H9 (cell line): ENCODE results near the gene PIGS. TPM values are rescaled to one million over a fixed set of nuclear protein-coding genes. Genes with fewer than 3 reads are reported as not detected.

Source experiments
- DNase-seq: peaks from one replicate; pipeline ENCODE4 v3.0.0-alpha.2; 2017
- H2AFZ ChIP-seq: one replicate; pipeline ENCODE4 v1.6.1; 2013; ENCODE audit warnings: mild to moderate bottlenecking, low read length, control low read depth, moderate library complexity
- H2AK5ac ChIP-seq: 2 replicates; pipeline ENCODE4 v1.6.1; 2013; ENCODE audit warnings: low read length, control low read depth, mixed read lengths; ENCODE audit not compliant: insufficient read length
- H2BK120ac ChIP-seq: one replicate; pipeline ENCODE4 v1.6.1; 2013; ENCODE audit warnings: low read depth, mild to moderate bottlenecking, low read length, control low read depth, inconsistent platforms; ENCODE audit not compliant: poor library complexity, severe bottlenecking
- H2BK12ac ChIP-seq: 2 replicates; pipeline ENCODE4 v1.6.1; 2013; ENCODE audit warnings: low read length, control low read depth, mixed read lengths, low read depth; ENCODE audit not compliant: insufficient read length
- H2BK15ac ChIP-seq: 2 replicates; pipeline ENCODE4 v1.6.1; 2013; ENCODE audit warnings: low read depth, low read length, control low read depth
- H2BK20ac ChIP-seq: one replicate; pipeline ENCODE4 v1.6.1; 2013; ENCODE audit warnings: low read depth, mild to moderate bottlenecking, low read length, control low read depth, inconsistent platforms; ENCODE audit not compliant: poor library complexity, severe bottlenecking
- H2BK5ac ChIP-seq: 2 replicates; pipeline ENCODE4 v1.6.1; 2013; ENCODE audit warnings: low read length, control low read depth, mixed read lengths; ENCODE audit not compliant: insufficient read length
- H3K14ac ChIP-seq: 2 replicates; pipeline ENCODE4 v1.6.1; 2013; ENCODE audit warnings: low read length, control low read depth; ENCODE audit not compliant: insufficient read depth
- H3K18ac ChIP-seq: 2 replicates; pipeline ENCODE4 v1.6.1; 2013; ENCODE audit warnings: low read depth, mild to moderate bottlenecking, mixed read lengths, low read length, control low read depth; ENCODE audit not compliant: insufficient read length
- H3K23ac ChIP-seq: 2 replicates; pipeline ENCODE4 v1.6.1; 2013; ENCODE audit warnings: low read length, control low read depth, mixed read lengths, low read depth; ENCODE audit not compliant: insufficient read length
- H3K23me2 ChIP-seq: 2 replicates; pipeline ENCODE4 v1.6.1; 2013; ENCODE audit warnings: low read depth, mild to moderate bottlenecking, mixed read lengths, low read length, control low read depth; ENCODE audit not compliant: insufficient read length, poor library complexity, severe bottlenecking
- H3K27ac ChIP-seq: 2 replicates; pipeline ENCODE4 v1.5.1; 2013; ENCODE audit warnings: low read length, control low read depth, mixed read lengths, low read depth; ENCODE audit not compliant: insufficient read length
- H3K27me3 ChIP-seq: 2 replicates; pipeline ENCODE4 v1.6.1; 2013; ENCODE audit warnings: low read length, control low read depth, inconsistent platforms; ENCODE audit not compliant: insufficient read depth
- H3K4ac ChIP-seq: 2 replicates; pipeline ENCODE4 v1.6.1; 2013; ENCODE audit warnings: low read depth, mild to moderate bottlenecking, control low read depth, inconsistent platforms, low read length, moderate library complexity
- H3K4me1 ChIP-seq: 2 replicates; pipeline ENCODE4 v1.6.1; 2013; ENCODE audit warnings: low read length, control low read depth, inconsistent platforms; ENCODE audit not compliant: insufficient read depth
- H3K4me2 ChIP-seq: 2 replicates; pipeline ENCODE4 v1.6.1; 2013; ENCODE audit warnings: low read length, control low read depth, mixed read lengths; ENCODE audit not compliant: insufficient read length, insufficient read depth
- H3K56ac ChIP-seq: 2 replicates; pipeline ENCODE4 v1.6.1; 2013; ENCODE audit warnings: low read depth, mild to moderate bottlenecking, mixed read lengths, low read length, control low read depth; ENCODE audit not compliant: insufficient read length
- H3K79me1 ChIP-seq: 2 replicates; pipeline ENCODE4 v1.6.1; 2013; ENCODE audit warnings: low read depth, mild to moderate bottlenecking, moderate library complexity, low read length, control low read depth, inconsistent platforms; ENCODE audit not compliant: insufficient read depth, poor library complexity, severe bottlenecking
- H3K79me2 ChIP-seq: 2 replicates; pipeline ENCODE4 v1.6.1; 2013; ENCODE audit warnings: low read length, control low read depth, inconsistent platforms; ENCODE audit not compliant: insufficient read depth
- H3K9ac ChIP-seq: 2 replicates; pipeline ENCODE4 v1.6.1; 2013; ENCODE audit warnings: low read length, control low read depth, mixed read lengths; ENCODE audit not compliant: insufficient read length; ENCODE audit errors: extremely low read depth
- H3K9me3 ChIP-seq: one replicate; pipeline ENCODE4 v1.6.1; 2013; ENCODE audit warnings: low read depth, low read length, inconsistent platforms; ENCODE audit not compliant: control insufficient read depth
- H3T11ph ChIP-seq: one replicate; pipeline ENCODE4 v1.6.1; 2013; ENCODE audit warnings: mild to moderate bottlenecking, low read length, control low read depth, inconsistent platforms
- H4K20me1 ChIP-seq: one replicate; pipeline ENCODE4 v1.6.1; 2013; ENCODE audit not compliant: control insufficient read depth, insufficient read length, insufficient read depth
- H4K5ac ChIP-seq: 2 replicates; pipeline ENCODE4 v1.6.1; 2013; ENCODE audit warnings: low read depth, mild to moderate bottlenecking, mixed read lengths, low read length, control low read depth; ENCODE audit not compliant: insufficient read length
- H4K8ac ChIP-seq: replicated peaks from 2 replicates; pipeline ENCODE4 v1.6.1; 2013; ENCODE audit warnings: low read length, control low read depth, mixed read lengths, low read depth; ENCODE audit not compliant: insufficient read length
- H4K91ac ChIP-seq: 2 replicates; pipeline ENCODE4 v1.6.1; 2013; ENCODE audit warnings: low read depth, mild to moderate bottlenecking, moderate library complexity, mixed read lengths, low read length, control low read depth; ENCODE audit not compliant: insufficient read length
- H3K27ac Mint-ChIP-seq, 3 experiments: 2 replicates in 2 of 3; 3 replicates in 1 of 3; pipeline ENCODE4 v1.8.0; 2020 to 2021; ENCODE audit warnings: mixed read lengths in 3 of 3, mild to moderate bottlenecking in 1 of 3, moderate library complexity in 1 of 3
- H3K27me3 Mint-ChIP-seq: 2 replicates; pipeline ENCODE4 v1.8.0; 2021; ENCODE audit warnings: low read depth, mild to moderate bottlenecking, moderate library complexity, mixed read lengths
- H3K36me3 Mint-ChIP-seq, 3 experiments: 2 replicates in 2 of 3; 3 replicates in 1 of 3; pipeline ENCODE4 v1.8.0; 2020 to 2021; ENCODE audit warnings: low read depth in 3 of 3, mixed read lengths in 3 of 3; ENCODE audit not compliant: insufficient read depth in 1 of 3
- H3K4me1 Mint-ChIP-seq, 2 experiments: 2 replicates each; pipeline ENCODE4 v1.8.0; 2020; ENCODE audit warnings: mixed read lengths in 2 of 2
- H3K4me3 Mint-ChIP-seq, 2 experiments: 2 replicates in 1 of 2; 3 replicates in 1 of 2; pipeline ENCODE4 v1.8.0; 2020 to 2021; ENCODE audit warnings: mild to moderate bottlenecking in 2 of 2, mixed read lengths in 2 of 2, moderate library complexity in 1 of 2
- H3K9me3 Mint-ChIP-seq, 2 experiments: 2 replicates in 1 of 2; 3 replicates in 1 of 2; pipeline ENCODE4 v1.8.0; 2020; ENCODE audit warnings: mild to moderate bottlenecking in 2 of 2, mixed read lengths in 2 of 2, moderate library complexity in 1 of 2
- WGBS: extraction: QIAGEN DNeasy Blood & Tissue Kit; methylation state at CpG from one replicate; pipeline ENCODE4 v1.1.7; 2013; ENCODE audit warnings: missing lambda C conversion rate, low lambda C conversion rate, mixed read lengths; ENCODE audit not compliant: insufficient read length; ENCODE audit errors: extremely low coverage; 5-methylcytosine and 5-hydroxymethylcytosine counted together
- total RNA-seq: library from RNA; stranded (reverse); gene quantifications from 2 replicates; pipeline ENCODE4 v1.2.1, GENCODE V29; 2021
- TF ChIP-seq, protein P1 (sequence below): fragments of 200-600 bp; sonication (generic); conservative IDR thresholded peaks from 3 replicates; pipeline ENCODE4 v1.8.0; 2021; ENCODE audit warnings: antibody characterized with exemption, mild to moderate bottlenecking

PIGS gene
- total RNA-seq, 1 experiment from 2014 or later: 45.8 TPM

DNA sequence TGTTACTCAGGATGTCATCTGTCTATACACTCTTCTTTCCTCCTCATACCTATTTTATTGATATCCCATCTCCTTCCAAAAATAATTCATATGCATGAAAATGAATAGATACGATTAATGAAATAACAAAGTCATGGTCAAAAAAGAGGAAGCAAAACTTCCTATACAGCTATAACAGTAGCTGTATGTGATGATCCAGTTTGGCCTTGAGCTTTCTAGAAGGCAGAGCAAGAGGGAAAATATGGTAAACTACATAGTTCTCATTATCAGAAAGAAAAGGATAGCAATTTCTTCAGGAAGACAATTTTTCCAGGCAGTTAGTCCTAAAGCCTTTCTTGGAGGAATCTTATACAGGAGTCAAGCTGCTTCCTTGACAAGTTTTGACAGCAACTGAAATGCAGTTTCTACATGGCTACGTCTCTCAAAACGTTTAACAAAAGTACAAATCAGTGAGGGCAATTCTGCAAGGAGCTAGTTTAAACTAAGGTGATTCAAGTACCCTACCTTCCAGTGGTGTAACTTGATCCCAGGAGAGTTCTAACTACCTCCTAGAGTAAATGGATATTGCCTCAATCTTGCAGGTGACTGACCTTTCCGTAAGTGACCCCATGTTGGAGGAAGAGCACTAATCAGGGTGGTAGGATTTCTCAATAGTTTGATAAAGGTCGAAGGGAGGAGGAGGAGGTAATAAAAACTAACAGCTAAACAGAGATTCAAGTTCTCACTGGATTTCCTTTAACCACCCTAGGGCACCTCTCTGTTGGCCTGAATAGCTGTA lies 26.5 kb upstream of the PIGS start:
- H4K5ac ChIP-seq: no peak overlapping the region
- peak overlapping the region; percentile 94 to 97 for H3K4me3 Mint-ChIP-seq
- no peak overlapping the region for H3K4ac ChIP-seq
- no peaks in the 10 kb centered on the region for H4K20me1 ChIP-seq
- peaks cover 12% of the 10 kb centered on the region for H3K23me2 ChIP-seq
- H3K9me3 Mint-ChIP-seq: no peaks in the 10 kb centered on the region
- DNase-seq: no peak
- H3K4me1 ChIP-seq: no peaks in the 10 kb centered on the region
- H3K36me3 Mint-ChIP-seq: peaks cover 12 to 29% (median 28%) of the 10 kb centered on the region in 3 experiments; a peak in 6 of 7 replicates
- no peak overlapping the region for H3K18ac ChIP-seq
- peak overlapping the region in 2 of 3 experiments; percentile 99; a peak in 6 of 7 replicates for H3K27ac Mint-ChIP-seq
- H2BK12ac ChIP-seq: no peak overlapping the region
- no peak overlapping the region for H4K91ac ChIP-seq
- no peak overlapping the region for H3T11ph ChIP-seq
- peak overlapping the region; percentile 74 for H3K4me2 ChIP-seq
- H2BK120ac ChIP-seq: no peak overlapping the region
- H2AFZ ChIP-seq: no peak overlapping the region
- no peak overlapping the region for H3K14ac ChIP-seq
- H4K8ac ChIP-seq: no peak overlapping the region
- no peak overlapping the region for H3K27ac ChIP-seq
- no peaks in the 10 kb centered on the region for H3K79me1 ChIP-seq
- H2BK5ac ChIP-seq: no peak overlapping the region
- H3K23ac ChIP-seq: no peak overlapping the region
- no peaks in the 10 kb centered on the region; the same call in 1 of the 2 replicates for H3K79me2 ChIP-seq
- peaks cover 16% of the 10 kb centered on the region in 2 experiments for H3K4me1 Mint-ChIP-seq
- H2BK20ac ChIP-seq: no peak overlapping the region
- H3K27me3 ChIP-seq: no peaks in the 10 kb centered on the region
- H3K9ac ChIP-seq: peak overlapping the region; percentile 84
- no peaks in the 10 kb centered on the region for H3K9me3 ChIP-seq
- no CpG with 5 or more reads among the region's 5 CpGs for WGBS
- no peak overlapping the region for H2BK15ac ChIP-seq
- TF ChIP-seq, protein P1, sequence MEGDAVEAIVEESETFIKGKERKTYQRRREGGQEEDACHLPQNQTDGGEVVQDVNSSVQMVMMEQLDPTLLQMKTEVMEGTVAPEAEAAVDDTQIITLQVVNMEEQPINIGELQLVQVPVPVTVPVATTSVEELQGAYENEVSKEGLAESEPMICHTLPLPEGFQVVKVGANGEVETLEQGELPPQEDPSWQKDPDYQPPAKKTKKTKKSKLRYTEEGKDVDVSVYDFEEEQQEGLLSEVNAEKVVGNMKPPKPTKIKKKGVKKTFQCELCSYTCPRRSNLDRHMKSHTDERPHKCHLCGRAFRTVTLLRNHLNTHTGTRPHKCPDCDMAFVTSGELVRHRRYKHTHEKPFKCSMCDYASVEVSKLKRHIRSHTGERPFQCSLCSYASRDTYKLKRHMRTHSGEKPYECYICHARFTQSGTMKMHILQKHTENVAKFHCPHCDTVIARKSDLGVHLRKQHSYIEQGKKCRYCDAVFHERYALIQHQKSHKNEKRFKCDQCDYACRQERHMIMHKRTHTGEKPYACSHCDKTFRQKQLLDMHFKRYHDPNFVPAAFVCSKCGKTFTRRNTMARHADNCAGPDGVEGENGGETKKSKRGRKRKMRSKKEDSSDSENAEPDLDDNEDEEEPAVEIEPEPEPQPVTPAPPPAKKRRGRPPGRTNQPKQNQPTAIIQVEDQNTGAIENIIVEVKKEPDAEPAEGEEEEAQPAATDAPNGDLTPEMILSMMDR: no peak
- H2AK5ac ChIP-seq: no peak overlapping the region
- H3K27me3 Mint-ChIP-seq: no peaks in the 10 kb centered on the region
- H3K56ac ChIP-seq: no peak overlapping the region
